HG02588 (cell line): ENCODE measurements around the gene BCR.
"Not testable (repeated sequence)": the region's sequence is repeated elsewhere in the genome, so short reads cannot be mapped to it uniquely, and the experiment has no call there.

Experiments
- ATAC-seq: cut with Tn5 transposase; IDR thresholded peaks from one replicate; pipeline ENCODE4 v1.9.1; 2021; ENCODE audit warnings: mild to moderate bottlenecking, moderate library complexity; ENCODE audit not compliant: unreplicated experiment

Gene BCR

DNA sequence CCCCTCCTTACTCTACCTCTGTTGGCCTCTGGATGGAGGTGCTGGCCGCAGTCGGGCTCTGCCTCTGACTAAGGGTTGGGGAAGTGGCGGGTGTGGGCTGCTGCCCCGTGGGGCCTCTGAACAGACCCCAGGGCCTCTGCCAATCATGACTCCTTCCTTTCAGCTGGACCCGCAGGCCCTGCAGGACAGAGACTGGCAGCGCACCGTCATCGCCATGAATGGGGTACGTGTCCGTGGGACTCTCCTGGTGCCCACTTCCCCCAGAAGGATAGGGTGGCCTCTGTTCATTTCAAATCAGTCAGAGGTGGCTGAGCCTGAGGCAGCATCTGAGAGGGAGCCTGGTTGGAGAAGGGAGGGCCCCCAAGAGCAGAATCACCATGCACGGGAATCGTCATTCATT, 129.0 kb downstream of the BCR start:
- not testable (repeated sequence) for ATAC-seq

- ATAC-seq = not testable (repeated sequence)
Measured at GRCh38 chr22:23310443-23311097, 130.3 kb downstream of the BCR start.

- ATAC-seq = not testable (repeated sequence)
Measured at GRCh38 chr22:23311635-23312420, 131.5 kb downstream of the BCR start.

DNA sequence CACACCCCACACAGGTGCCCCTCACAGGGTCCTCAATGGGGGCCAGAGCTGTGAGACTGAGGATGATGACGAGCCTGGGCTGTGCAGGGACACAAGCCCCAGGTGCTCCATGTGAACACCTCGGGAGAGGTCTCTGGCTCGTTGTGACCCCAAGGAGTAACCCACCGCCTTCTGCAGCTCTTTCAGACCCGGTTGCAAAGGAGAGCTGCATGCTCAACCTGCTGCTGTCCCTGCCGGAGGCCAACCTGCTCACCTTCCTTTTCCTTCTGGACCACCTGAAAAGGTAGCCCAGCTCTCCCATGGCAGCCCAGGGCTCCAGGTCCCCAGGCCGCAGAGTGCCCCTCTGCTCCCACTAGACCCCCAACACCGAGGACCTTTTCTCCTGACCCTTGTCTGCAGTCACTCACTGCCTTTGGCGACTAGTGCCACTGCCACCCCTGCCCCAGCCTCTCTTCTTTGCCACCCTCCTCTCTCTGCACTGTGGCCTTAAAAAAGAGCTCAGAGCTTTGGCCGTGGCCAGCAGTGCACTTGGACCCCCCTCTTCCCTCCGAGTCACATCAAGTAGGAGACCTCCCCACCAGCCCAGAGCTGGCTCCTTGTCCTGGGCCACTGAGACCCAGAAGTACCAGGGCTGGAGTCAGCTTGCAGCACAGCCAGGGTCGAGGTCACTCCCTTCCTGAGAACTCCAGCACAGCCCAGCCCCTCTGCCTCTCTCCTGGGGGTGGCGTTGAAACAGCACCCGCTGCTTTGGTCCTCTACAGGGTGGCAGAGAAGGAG, 133.7 kb downstream of the BCR start:
- ATAC-seq = no peak

GRCh38 chr22:23315341-23315917, 135.1 kb downstream of the BCR start:
- ATAC-seq = no peak

DNA sequence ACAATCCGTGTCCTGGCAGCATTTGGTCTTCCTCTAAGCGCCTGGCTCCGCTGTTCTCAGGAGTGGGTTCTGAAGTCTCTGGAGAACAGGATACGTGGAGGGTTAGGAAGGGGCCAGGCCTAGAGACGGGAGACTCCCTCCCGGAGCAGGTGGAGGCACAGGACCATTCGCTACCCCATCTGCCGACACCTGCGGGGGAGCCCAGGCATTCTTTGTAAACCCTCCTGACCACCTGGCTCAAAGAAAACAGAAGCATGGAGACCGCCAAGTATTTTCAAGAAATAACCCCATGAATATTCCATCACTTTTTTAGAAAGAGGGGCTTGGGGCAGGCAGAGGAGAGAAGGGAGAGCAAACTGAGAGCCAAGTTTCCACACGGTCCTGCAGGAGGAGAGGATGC, 136.3 kb downstream of the BCR start:
- not testable (repeated sequence) for ATAC-seq

DNA sequence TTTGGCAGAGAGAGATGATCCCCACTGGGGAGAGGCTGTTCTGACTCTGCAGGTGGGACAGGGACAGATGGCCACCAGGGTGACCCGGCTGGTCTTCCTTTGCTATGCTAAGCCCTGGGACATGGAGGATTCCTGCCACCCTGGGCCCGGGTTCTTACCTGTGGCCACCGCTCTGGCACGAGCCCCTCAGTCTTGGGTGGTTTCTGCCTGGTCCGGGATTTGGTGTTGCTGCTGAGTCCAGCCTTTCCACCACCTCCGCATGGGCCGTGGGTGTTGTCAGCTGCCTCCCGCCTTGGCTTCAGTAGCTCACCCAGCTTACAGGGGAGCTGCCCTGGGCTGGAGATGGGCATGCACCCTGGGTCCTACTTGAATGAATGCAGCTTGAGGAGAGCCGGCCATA, 138.0 kb downstream of the BCR start:
- ATAC-seq = not testable (repeated sequence)

DNA sequence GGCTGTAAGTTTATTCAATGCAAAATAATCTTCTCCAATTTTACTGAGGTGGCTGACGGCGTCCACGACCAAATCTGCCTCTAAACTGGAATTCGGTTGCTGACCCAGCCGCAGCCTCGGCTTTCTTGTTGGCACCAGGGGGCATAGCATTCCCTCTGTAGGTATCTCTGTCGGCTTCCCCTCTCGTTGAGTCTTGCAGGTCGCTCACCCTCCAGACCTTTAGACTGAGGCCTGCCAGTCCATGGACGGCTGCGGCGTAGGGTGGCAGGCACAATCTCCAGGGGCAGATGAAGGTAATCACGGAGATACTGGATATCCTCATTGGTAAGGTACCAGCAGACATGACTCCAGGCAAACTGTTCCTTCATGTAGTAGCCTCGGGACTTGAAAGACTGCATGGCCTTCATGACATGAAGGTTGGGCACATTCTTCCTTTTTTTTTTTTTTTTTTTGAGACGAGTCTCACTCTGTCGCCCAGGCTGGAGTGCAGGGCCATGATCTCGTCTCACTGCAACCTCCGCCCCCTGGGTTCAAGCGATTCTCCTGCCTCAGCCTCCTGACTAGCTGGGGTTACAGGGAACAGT, 142.3 kb downstream of the BCR start:
- not testable (repeated sequence) for ATAC-seq

DNA sequence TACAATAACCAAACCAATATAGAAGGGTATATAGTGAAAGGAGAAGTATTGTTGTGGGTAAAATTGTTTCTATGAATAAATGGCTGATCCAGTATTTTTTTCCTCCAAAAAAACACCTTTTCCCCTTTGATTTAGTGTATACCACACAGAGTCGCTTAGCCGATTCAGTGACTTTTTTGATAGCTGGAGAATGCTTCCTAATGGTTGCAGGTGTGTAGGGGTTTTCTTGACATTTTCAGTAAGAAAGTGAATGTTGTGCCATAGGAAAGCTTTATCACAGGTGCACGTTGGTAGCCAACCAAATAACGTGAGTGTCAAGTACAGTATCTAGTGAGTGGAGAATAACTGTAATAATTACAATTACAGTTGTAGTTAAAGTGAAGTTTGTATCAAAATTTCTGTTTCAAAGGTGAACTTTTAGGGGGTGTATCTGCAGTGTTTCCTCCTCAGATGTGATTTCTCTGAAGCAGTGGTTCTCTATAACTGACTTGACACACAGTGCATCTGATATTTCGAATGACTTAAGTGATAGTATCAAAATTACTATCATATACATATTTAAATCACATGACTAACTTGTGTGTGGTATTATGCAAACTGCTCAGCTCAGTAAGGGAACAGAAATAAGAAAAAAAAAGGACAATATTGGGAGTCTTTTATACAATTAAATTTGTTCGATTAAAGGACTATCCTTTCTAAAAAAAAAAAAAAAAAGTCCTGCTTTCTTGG, 143.8 kb downstream of the BCR start:
- ATAC-seq = not testable (repeated sequence)

DNA sequence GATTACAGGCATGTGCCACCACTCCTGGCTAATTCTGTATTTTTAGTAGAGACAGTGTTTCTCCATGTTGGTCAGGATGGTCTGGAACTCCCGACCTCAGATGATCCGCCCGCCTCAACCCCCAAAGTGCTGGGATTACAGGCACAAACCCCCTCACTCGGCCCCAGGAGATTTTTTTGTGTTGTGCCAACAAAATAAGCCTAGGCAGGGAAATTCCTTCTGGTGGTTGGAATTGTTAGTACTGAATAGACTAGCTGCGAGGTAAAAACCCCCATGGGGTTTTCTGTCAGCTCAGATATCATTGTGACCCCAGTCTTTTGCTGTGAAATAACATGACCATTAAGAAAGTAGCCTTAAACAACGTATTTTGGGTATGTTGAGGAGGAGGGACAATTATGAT, 144.9 kb downstream of the BCR start:
- ATAC-seq = no peak

DNA sequence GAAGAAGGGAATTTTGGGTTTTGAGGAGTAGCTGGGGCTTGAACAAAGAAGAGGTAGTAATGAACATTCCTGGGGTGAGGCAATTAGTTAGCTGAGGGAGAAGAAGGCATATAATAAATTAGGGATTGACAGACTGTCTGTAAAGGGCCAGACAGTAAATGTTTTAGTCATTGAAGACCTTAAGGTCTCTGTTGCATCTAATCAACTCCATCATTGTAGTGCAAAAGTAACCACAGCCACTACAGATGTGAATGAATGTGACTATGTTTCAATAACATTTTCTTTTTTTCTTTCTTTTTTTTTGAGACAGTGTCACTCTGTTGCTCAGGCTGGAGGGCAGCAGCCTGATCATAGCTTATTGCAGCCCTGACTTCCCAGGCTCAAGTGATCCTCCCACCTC, 153.5 kb downstream of the BCR start:
- not testable (repeated sequence) for ATAC-seq

- not testable (repeated sequence) for ATAC-seq
Measured at GRCh38 chr22:23337672-23338071, 157.4 kb downstream of the BCR start.

DNA sequence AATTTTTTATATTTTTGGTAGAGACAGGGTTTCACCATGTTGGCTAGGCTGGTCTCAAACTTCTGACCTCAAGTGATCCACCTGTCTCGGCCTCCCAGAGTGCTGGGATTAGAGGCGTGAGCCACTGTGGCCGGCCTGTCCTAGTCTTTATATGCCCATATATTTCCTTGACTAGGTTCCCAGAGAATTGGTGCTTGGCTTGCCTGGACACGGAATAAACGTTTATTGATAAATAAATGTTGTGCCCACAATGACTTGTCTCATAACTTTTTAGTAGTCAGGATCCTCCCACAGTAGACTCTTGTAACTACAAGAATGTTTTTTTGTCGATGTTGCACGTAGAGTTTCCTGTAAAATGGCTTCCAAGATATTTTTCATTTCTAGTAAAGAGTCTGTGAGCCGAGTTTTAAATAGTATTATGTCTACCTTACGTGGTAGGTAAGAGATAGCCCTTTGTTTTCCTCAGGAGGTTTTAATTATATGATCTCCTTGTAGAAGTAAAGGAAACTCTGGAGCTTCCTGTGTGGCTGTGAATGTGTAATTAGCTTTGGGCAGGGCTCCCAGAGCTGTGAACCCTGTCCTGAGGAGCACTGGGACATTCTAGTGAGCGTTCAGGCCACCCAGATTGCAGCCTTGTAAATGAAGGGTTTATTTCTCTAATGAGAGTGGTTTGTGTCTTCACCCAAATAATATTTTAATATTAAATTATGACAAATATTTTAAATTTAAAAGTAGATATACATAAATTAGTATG, 161.8 kb downstream of the BCR start:
- not testable (repeated sequence) for ATAC-seq

GRCh38 chr22:23351321-23351720, 171.0 kb downstream of the BCR start:
- no peak for ATAC-seq

GRCh38 chr22:23353004-23353403, 172.7 kb downstream of the BCR start:
- ATAC-seq = no peak

DNA sequence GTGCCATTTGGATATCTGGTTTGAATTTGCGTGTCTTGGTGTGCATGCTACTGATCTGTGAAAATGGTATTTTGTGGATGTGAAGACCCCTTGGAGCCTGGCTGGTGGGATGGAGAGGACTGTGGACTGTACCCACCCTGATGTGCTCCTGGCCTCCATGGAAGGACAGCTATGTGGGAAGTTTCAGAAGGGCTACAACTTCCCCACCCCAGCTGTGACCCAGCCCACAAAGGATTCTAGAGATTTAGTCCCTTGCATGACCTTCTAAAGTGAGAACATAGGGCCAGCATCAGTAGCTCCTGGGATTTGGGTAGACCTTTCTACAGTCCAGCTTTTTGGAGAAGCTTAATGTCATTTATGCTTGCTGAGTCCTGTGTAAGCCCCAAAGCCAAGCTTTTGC, 173.4 kb downstream of the BCR start:
- ATAC-seq = no peak

GRCh38 chr22:23356094-23356493, 175.8 kb downstream of the BCR start:
- ATAC-seq = no peak

DNA sequence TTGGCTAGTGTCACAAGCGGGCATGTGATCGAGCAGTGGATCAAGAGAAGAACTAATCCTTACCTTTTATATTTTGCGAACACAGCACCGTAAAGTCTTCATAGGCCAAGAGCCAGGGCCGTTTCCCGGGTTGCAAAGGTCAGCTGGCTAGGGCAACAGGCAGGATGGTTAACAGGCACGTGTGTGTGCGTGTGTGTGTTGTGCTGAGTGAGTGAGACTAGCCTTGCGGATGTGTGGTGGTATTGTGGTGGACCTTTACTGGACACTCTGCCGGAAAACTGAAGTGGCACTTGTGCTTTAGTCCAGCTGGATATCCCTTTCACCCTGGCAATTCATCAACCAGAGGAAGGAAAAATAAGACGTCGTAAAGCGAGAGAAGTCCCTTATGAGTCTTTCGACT, 176.7 kb downstream of the BCR start:
- ATAC-seq = no peak

DNA sequence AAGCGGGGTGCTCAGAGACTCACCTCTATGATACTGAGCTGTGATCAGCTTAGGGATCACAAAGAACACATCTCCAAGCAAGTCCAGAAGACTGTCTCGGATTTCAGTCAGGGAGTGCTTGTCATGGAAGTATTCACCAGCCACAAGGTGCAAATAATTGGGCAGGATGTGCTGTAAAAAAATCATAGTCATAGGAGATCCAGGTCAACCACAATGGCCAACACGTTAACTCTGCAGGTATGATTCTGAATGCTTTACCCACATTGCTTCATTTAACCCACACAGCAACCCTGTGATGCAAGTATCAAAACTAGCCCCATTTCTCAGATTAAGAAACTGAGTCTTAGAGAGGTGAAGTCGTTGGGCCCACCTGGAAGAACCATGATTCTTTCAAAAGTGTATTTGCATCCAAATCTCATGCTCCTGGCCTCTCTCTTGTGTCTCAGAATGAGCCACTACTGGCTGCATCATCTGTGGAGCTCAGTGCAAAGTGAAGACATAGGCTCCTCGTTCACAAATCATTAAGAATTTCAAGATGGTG, 179.3 kb downstream of the BCR start:
- ATAC-seq = no peak
